ENCODE results near the gene PODXL.

The PODXL gene

GRCh38 chr7:131600085-131600881 is 43.9 kb upstream of the PODXL start:
- ChIA-PET POLR2A (no interaction called here), CTCF (no interaction called here)
- TF ChIP-seq TARDBP (IDR thresholded peaks at IDR 0.05) (no peak), FOXA1 (IDR thresholded peaks at IDR 0.05) (no peak), SUZ12 (IDR thresholded peaks at IDR 0.05) (no peak), ZNF384 (IDR thresholded peaks at IDR 0.05) (no peak), BHLHE40 (IDR thresholded peaks at IDR 0.05; ENCODE audit: borderline replicate concordance) (no peak), SP1 (IDR thresholded peaks at IDR 0.05) (no peak), PKNOX1 (IDR thresholded peaks at IDR 0.05) (no peak), ELF4 (IDR thresholded peaks at IDR 0.05) (no peak), ARNT (IDR thresholded peaks at IDR 0.05) (no peak), FOXK2 (IDR thresholded peaks at IDR 0.05) (no peak), LEF1 (IDR thresholded peaks at IDR 0.05; ENCODE audit: borderline replicate concordance) (no peak), CTBP1 (IDR thresholded peaks at IDR 0.05; ENCODE audit: borderline replicate concordance) (no peak), HDGF (IDR thresholded peaks at IDR 0.05; ENCODE audit: borderline replicate concordance) (no peak), FOXM1 (IDR thresholded peaks at IDR 0.05; ENCODE audit: borderline replicate concordance) (no peak), L3MBTL2 (conservative IDR thresholded peaks at IDR 0.05) (no peak), NFRKB (IDR thresholded peaks at IDR 0.05) (no peak)
- DNase-seq (ENCODE audit: extremely low spot score), result no peak

- DNase-seq (ENCODE audit: extremely low spot score), result no peak
- TF ChIP-seq LEF1 (IDR thresholded peaks at IDR 0.05; ENCODE audit: borderline replicate concordance), result no peak
- TF ChIP-seq TARDBP (IDR thresholded peaks at IDR 0.05), result no peak
- no peak for TF ChIP-seq L3MBTL2 (conservative IDR thresholded peaks at IDR 0.05)
- TF ChIP-seq HDGF (IDR thresholded peaks at IDR 0.05; ENCODE audit: borderline replicate concordance), result no peak
- no peak for TF ChIP-seq FOXM1 (IDR thresholded peaks at IDR 0.05; ENCODE audit: borderline replicate concordance)
- no peak for TF ChIP-seq ZNF384 (IDR thresholded peaks at IDR 0.05)
- TF ChIP-seq PKNOX1 (IDR thresholded peaks at IDR 0.05), result no peak
- TF ChIP-seq FOXA1 (IDR thresholded peaks at IDR 0.05), result no peak
- no peak for TF ChIP-seq BHLHE40 (IDR thresholded peaks at IDR 0.05; ENCODE audit: borderline replicate concordance)
- no peak for TF ChIP-seq ELF4 (IDR thresholded peaks at IDR 0.05)
- no peak for TF ChIP-seq FOXK2 (IDR thresholded peaks at IDR 0.05)
- no peak for TF ChIP-seq CTBP1 (IDR thresholded peaks at IDR 0.05; ENCODE audit: borderline replicate concordance)
- no peak for TF ChIP-seq NFRKB (IDR thresholded peaks at IDR 0.05)
- no peak for TF ChIP-seq SUZ12 (IDR thresholded peaks at IDR 0.05)
- TF ChIP-seq ARNT (IDR thresholded peaks at IDR 0.05), result no peak
- TF ChIP-seq SP1 (IDR thresholded peaks at IDR 0.05), result no peak
- CTCF ChIA-PET, result no interaction called here
- POLR2A ChIA-PET, result no interaction called here
Observed at GRCh38 chr7:131596785-131597184, 40.4 kb upstream of the PODXL start.

GRCh38 chr7:131595699-131596098 is 39.3 kb upstream of the PODXL start:
- POLR2A ChIA-PET, result no interaction called here
- no peak for DNase-seq (ENCODE audit: extremely low spot score)
- TF ChIP-seq ZNF384 (IDR thresholded peaks at IDR 0.05) (no peak), FOXA1 (IDR thresholded peaks at IDR 0.05) (no peak), BHLHE40 (IDR thresholded peaks at IDR 0.05; ENCODE audit: borderline replicate concordance) (no peak), L3MBTL2 (conservative IDR thresholded peaks at IDR 0.05) (no peak), LEF1 (IDR thresholded peaks at IDR 0.05; ENCODE audit: borderline replicate concordance) (no peak), FOXM1 (IDR thresholded peaks at IDR 0.05; ENCODE audit: borderline replicate concordance) (no peak), ELF4 (IDR thresholded peaks at IDR 0.05) (no peak), NFRKB (IDR thresholded peaks at IDR 0.05) (no peak), HDGF (IDR thresholded peaks at IDR 0.05; ENCODE audit: borderline replicate concordance) (no peak), PKNOX1 (IDR thresholded peaks at IDR 0.05) (no peak), ARNT (IDR thresholded peaks at IDR 0.05) (no peak), CTBP1 (IDR thresholded peaks at IDR 0.05; ENCODE audit: borderline replicate concordance) (no peak), SUZ12 (IDR thresholded peaks at IDR 0.05) (no peak), SP1 (IDR thresholded peaks at IDR 0.05) (no peak), TARDBP (IDR thresholded peaks at IDR 0.05) (no peak), FOXK2 (IDR thresholded peaks at IDR 0.05) (no peak)
- CTCF ChIA-PET, result no interaction called here

GRCh38 chr7:131591687-131592319 is 35.4 kb upstream of the PODXL start:
- TF ChIP-seq L3MBTL2 (conservative IDR thresholded peaks at IDR 0.05) (no peak), ELF4 (IDR thresholded peaks at IDR 0.05) (no peak), LEF1 (IDR thresholded peaks at IDR 0.05; ENCODE audit: borderline replicate concordance) (no peak), SP1 (IDR thresholded peaks at IDR 0.05) (no peak)
- POLR2A ChIA-PET, result no interaction called here
- CTCF ChIA-PET, result no interaction called here
- DNase-seq (ENCODE audit: extremely low spot score), result no peak

GRCh38 chr7:131587315-131587923 is 31.0 kb upstream of the PODXL start:
- DNase-seq (ENCODE audit: extremely low spot score), result no peak
- TF ChIP-seq FOXA1 (IDR thresholded peaks at IDR 0.05), result no peak
- TF ChIP-seq LEF1 (IDR thresholded peaks at IDR 0.05; ENCODE audit: borderline replicate concordance), result no peak
- no peak for TF ChIP-seq FOXM1 (IDR thresholded peaks at IDR 0.05; ENCODE audit: borderline replicate concordance)
- TF ChIP-seq SUZ12 (IDR thresholded peaks at IDR 0.05), result no peak
- TF ChIP-seq BHLHE40 (IDR thresholded peaks at IDR 0.05; ENCODE audit: borderline replicate concordance), result no peak
- TF ChIP-seq ELF4 (IDR thresholded peaks at IDR 0.05), result no peak
- no peak for TF ChIP-seq NFRKB (IDR thresholded peaks at IDR 0.05)
- TF ChIP-seq CTBP1 (IDR thresholded peaks at IDR 0.05; ENCODE audit: borderline replicate concordance), result no peak
- TF ChIP-seq FOXK2 (IDR thresholded peaks at IDR 0.05), result no peak
- no peak for TF ChIP-seq ARNT (IDR thresholded peaks at IDR 0.05)
- no peak for TF ChIP-seq TARDBP (IDR thresholded peaks at IDR 0.05)
- no peak for TF ChIP-seq PKNOX1 (IDR thresholded peaks at IDR 0.05)
- TF ChIP-seq SP1 (IDR thresholded peaks at IDR 0.05), result no peak
- TF ChIP-seq HDGF (IDR thresholded peaks at IDR 0.05; ENCODE audit: borderline replicate concordance), result no peak
- no peak for TF ChIP-seq L3MBTL2 (conservative IDR thresholded peaks at IDR 0.05)
- CTCF ChIA-PET, result no interaction called here
- POLR2A ChIA-PET, result no interaction called here
